Mucosa of rectum (tissue), 2 donors: ENCODE measurements around the gene L3MBTL3.
A peak's percentile ranks its signal among the peaks of the same experiment; 100 is the strongest.

ENCODE experiments used
- H3K27ac ChIP-seq, 2 donors: one replicate each; pipeline ENCODE4 v1.7.0; 2013; ENCODE audit warnings: inconsistent platforms in 2 of 2, low read depth in 2 of 2, low read length in 2 of 2
- H3K27me3 ChIP-seq, 2 donors: one replicate each; pipeline ENCODE4 v1.7.0; 2013; ENCODE audit warnings: low read length in 2 of 2; ENCODE audit not compliant: control insufficient read depth in 2 of 2, insufficient read depth in 2 of 2
- H3K36me3 ChIP-seq, 2 donors: one replicate each; pipeline ENCODE4 v1.7.0; 2013; ENCODE audit warnings: low read length in 2 of 2; ENCODE audit not compliant: control insufficient read depth in 2 of 2, insufficient read depth in 2 of 2
- H3K4me1 ChIP-seq, 2 donors: one replicate each; pipeline ENCODE4 v1.7.0; 2013; ENCODE audit warnings: low read length in 2 of 2, mild to moderate bottlenecking in 1 of 2; ENCODE audit not compliant: control insufficient read depth in 2 of 2, insufficient read depth in 2 of 2
- H3K4me3 ChIP-seq, 2 donors: one replicate each; pipeline ENCODE4 v1.7.0; 2013; ENCODE audit warnings: low read length in 2 of 2
- H3K9ac ChIP-seq, 2 donors: one replicate each; pipeline ENCODE4 v1.7.0; 2013; ENCODE audit warnings: low read length in 2 of 2, low read depth in 1 of 2, mild to moderate bottlenecking in 1 of 2
- H3K9me3 ChIP-seq, 2 donors: one replicate each; pipeline ENCODE4 v1.7.0; 2013; ENCODE audit warnings: low read length in 2 of 2; ENCODE audit not compliant: control insufficient read depth in 2 of 2
- donor health status: healthy.
- donor health status: Normal muscosa, but diverticular disease.

The L3MBTL3 gene

DNA sequence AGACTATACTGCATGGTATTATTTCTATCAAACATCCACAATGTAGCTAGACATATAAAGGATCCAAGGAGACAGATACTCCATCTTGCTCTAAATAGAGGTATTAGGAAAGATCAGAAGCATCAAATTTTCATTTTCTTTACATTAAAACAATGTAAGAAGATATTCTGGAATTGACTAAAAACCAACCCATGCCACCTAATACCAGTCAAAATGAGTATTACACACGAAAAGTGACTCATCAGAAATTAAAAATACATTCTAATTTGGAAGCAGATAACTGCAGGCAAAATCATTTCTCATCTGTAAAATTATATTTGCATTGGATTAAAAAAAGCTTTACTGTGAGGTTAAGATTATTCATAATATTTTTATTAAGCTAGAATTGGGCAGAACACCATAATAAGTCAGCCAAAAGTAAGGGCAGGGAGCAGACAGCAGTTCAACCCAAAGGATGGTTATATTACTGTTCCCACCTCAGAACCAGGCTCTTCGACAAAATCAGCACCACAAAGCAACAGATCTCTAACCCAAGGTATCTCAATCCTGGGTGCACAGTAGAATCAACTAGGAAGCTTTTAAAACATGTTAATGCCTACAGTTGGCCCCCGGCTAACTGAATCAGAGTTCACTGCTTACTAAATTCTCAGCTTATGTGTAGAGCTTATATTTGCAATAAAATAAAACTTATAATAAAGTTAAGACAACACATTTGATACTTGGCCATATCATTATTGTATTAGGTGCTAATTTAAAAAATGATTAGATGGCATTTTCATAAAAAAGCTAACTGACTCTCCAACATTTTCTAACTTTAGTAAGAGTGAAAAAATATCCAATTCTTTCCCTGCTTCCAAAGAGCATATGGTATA, 169.2 kb downstream of the L3MBTL3 start:
- Histone ChIP-seq H3K27ac (no peak overlapping the region), H3K9ac (no peak overlapping the region), H3K9me3 (no peaks in the 10 kb centered on the region), H3K4me1 (peaks cover 0 to 5% of the 10 kb centered on the region in 2 donors), H3K4me3 (no peak overlapping the region), H3K36me3 (no peaks in the 10 kb centered on the region), H3K27me3 (no peaks in the 10 kb centered on the region)

DNA sequence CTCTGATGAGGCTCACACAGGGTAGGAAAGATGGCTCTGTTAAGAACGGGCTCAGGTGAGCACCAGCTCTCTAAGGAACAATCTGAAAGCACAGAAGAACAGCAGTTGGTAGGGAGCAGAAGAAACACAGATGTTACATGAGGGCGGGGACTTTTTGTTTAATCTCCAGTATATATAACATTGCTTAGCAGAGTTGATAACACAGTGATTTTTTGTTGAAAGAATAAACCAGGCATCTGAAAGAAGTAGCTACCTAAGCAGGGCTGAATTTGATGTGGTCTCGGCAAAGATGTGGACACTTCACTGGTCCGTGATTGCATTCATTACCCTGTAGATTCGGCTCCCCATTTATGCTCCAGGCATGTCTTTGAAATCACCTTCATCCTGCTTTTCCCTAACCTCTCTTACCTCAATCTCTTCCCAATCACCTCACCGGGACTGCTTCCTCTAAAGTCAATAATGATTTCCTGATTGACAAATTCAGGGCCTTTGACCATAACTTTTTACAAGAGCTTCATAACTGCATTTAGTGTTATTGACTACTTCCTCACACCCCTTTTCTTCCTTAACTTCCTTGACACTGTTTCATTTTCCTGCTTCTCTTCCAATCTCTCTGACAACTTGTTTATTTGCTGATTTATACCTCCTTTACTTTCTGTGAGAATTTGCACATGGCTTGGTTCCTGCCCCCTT, 170.0 kb downstream of the L3MBTL3 start:
- H3K4me3 ChIP-seq = no peak overlapping the region
- H3K4me1 ChIP-seq = peaks cover 0 to 5% of the 10 kb centered on the region in 2 donors
- H3K36me3 ChIP-seq = no peaks in the 10 kb centered on the region
- H3K27ac ChIP-seq = no peak overlapping the region
- no peaks in the 10 kb centered on the region for H3K9me3 ChIP-seq
- peak overlapping the region in 1 of 2 donors; percentile 2 for H3K9ac ChIP-seq
- H3K27me3 ChIP-seq = no peaks in the 10 kb centered on the region

DNA sequence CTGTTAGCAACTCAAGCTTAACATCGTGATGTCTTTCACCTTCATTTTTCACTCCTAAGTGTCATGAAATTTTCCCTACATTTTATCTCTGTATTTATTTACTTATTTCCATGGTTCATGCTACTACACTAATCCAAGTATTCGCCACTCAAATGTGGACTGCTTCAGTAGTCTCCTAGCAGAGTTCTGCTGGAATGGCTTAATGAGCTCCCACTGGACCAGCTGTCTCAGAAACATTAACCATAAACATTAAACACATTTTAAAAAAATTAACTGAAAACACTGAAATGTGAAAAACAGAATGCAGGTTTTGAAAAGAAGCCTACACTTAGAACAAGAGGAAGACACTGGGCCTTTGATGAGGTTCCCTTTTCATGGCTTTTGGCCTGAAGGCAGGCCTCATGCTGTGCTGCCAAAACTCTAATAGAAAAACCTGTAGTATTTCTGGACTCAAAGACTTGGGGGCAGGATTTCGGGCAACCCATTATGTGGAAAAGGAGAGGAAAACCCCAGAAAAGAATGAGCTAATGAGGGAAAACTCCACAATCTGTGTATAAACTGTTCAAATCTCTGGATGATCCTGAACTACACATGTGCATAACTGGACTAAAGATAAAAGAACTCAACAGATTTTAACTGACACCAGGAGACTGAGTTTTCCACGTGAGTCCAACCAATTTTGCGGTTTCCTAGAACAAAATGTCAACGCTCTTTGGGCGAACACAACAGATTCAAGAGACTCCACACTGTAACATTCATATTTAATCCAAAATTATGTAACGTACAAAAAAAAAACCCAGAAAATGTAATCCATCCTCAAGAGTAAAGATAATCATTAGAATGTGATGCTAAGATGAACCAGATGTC, 171.4 kb downstream of the L3MBTL3 start:
- no peak overlapping the region for H3K9ac ChIP-seq
- no peak overlapping the region for H3K27ac ChIP-seq

More for the DNA sequence above, 171.4 kb downstream of the L3MBTL3 start:
- Histone ChIP-seq H3K4me3 (no peak overlapping the region), H3K4me1 (peaks cover 0 to 5% of the 10 kb centered on the region in 2 donors), H3K9me3 (no peaks in the 10 kb centered on the region), H3K36me3 (no peaks in the 10 kb centered on the region), H3K27me3 (no peaks in the 10 kb centered on the region)
